DOHH2 (cell line): ENCODE data around the gene TRIM14.
"Not testable (repeated sequence)": the region's sequence is repeated elsewhere in the genome, so short reads cannot be mapped to it uniquely, and the experiment has no call there.

Experiments
- H3F3A ChIP-seq: fragments of 200-600 bp; sonication (generic), shearing (Covaris generic); 2 replicates; pipeline ENCODE4 v1.6.0; 2016; ENCODE audit warnings: antibody characterized with exemption, mild to moderate bottlenecking; ENCODE audit not compliant: control insufficient read depth, insufficient read depth
- H3K27ac ChIP-seq: fragments of 200-600 bp; sonication (generic); 2 replicates; pipeline ENCODE4 v1.5.1; 2014; ENCODE audit warnings: low read depth, mild to moderate bottlenecking, low read length, moderate library complexity
- H3K27me3 ChIP-seq: fragments of 200-600 bp; sonication (generic); 2 replicates; pipeline ENCODE4 v1.6.1; 2014; ENCODE audit warnings: mild to moderate bottlenecking, low read length, mixed read lengths; ENCODE audit not compliant: control insufficient read depth
- H3K36me3 ChIP-seq: fragments of 200-600 bp; sonication (generic); 2 replicates; pipeline ENCODE4 v1.6.1; 2014; ENCODE audit warnings: mild to moderate bottlenecking, low read length, moderate library complexity, mixed read lengths; ENCODE audit not compliant: control insufficient read depth
- H3K4me1 ChIP-seq: fragments of 200-600 bp; sonication (generic); 2 replicates; pipeline ENCODE4 v1.6.1; 2014; ENCODE audit warnings: mild to moderate bottlenecking, low read length, mixed read lengths; ENCODE audit not compliant: control insufficient read depth
- H3K4me2 ChIP-seq: fragments of 200-600 bp; sonication (generic); 2 replicates; pipeline ENCODE4 v1.6.0; 2014; ENCODE audit warnings: mild to moderate bottlenecking, low read length, moderate library complexity
- H3K4me3 ChIP-seq: fragments of 200-600 bp; sonication (generic); 2 replicates; pipeline ENCODE4 v1.5.1; 2014; ENCODE audit warnings: mild to moderate bottlenecking, low read length, mixed read lengths
- H3K79me2 ChIP-seq: fragments of 200-600 bp; sonication (generic); 2 replicates; pipeline ENCODE4 v1.6.1; 2014; ENCODE audit warnings: mild to moderate bottlenecking, low read length, mixed read lengths; ENCODE audit not compliant: control insufficient read depth
- H3K9me2 ChIP-seq: fragments of 200-600 bp; sonication (generic); replicated peaks from 2 replicates; pipeline ENCODE4 v1.6.1; 2014; ENCODE audit warnings: mild to moderate bottlenecking, low read length, mixed read lengths; ENCODE audit not compliant: control insufficient read depth
- H3K9me3 ChIP-seq: fragments of 200-600 bp; sonication (generic); 2 replicates; pipeline ENCODE4 v1.6.1; 2014; ENCODE audit warnings: antibody characterized with exemption, low read length, mixed read lengths; ENCODE audit not compliant: control insufficient read depth, insufficient read depth
- H4K20me1 ChIP-seq: fragments of 200-600 bp; sonication (generic); 2 replicates; pipeline ENCODE4 v1.6.0; 2014; ENCODE audit warnings: low read depth, mild to moderate bottlenecking, antibody characterized with exemption, low read length, moderate library complexity; ENCODE audit not compliant: control insufficient read depth, insufficient read depth
- CTCF ChIP-seq: fragments of 200-600 bp; sonication (generic); IDR thresholded peaks from one replicate; pipeline ENCODE4 v1.5.1; 2014; ENCODE audit warnings: antibody characterized with exemption, mild to moderate bottlenecking, low read depth, low read length; ENCODE audit not compliant: poor library complexity, severe bottlenecking
- EZH2phosphoT487 ChIP-seq: fragments of 200-600 bp; sonication (generic); IDR thresholded peaks from 2 replicates; pipeline ENCODE4 v1.6.1; 2017; ENCODE audit warnings: borderline replicate concordance, mild to moderate bottlenecking, antibody characterized with exemption, low read length, moderate library complexity, mixed read lengths

TRIM14 gene

GRCh38 chr9:98127226-98127625 lies 8.2 kb upstream of the TRIM14 start:
- Histone ChIP-seq H3K4me1 (peaks cover 28% of the 10 kb centered on the region), H3K36me3 (no peaks in the 10 kb centered on the region), H3F3A (no peaks in the 10 kb centered on the region), H3K9me3 (no peaks in the 10 kb centered on the region), H3K9me2 (no peaks in the 10 kb centered on the region), H3K79me2 (no peaks in the 10 kb centered on the region), H3K4me2 (no peak overlapping the region), H3K27me3 (no peaks in the 10 kb centered on the region; the same call in 1 of the 2 replicates), H4K20me1 (no peaks in the 10 kb centered on the region), H3K27ac (no peak overlapping the region), H3K4me3 (no peak overlapping the region)
- no peak for TF ChIP-seq CTCF
- TF ChIP-seq EZH2phosphoT487: no peak

GRCh38 chr9:98124637-98125426 lies 5.8 kb upstream of the TRIM14 start:
- H3K9me3 ChIP-seq: no peaks in the 10 kb centered on the region
- H3K27me3 ChIP-seq: no peaks in the 10 kb centered on the region
- no peaks in the 10 kb centered on the region; the same call in 1 of the 2 replicates for H3K79me2 ChIP-seq
- H3K9me2 ChIP-seq: no peaks in the 10 kb centered on the region
- peaks cover 3% of the 10 kb centered on the region; the same call in 1 of the 2 replicates for H3F3A ChIP-seq
- no peaks in the 10 kb centered on the region for H3K36me3 ChIP-seq
- H3K4me2 ChIP-seq: no peak overlapping the region
- H3K27ac ChIP-seq: no peak overlapping the region
- no peak overlapping the region for H3K4me3 ChIP-seq
- peaks cover 52% of the 10 kb centered on the region for H3K4me1 ChIP-seq
- H4K20me1 ChIP-seq: no peaks in the 10 kb centered on the region
- TF ChIP-seq EZH2phosphoT487 (no peak), CTCF (no peak)

- not testable (repeated sequence) for H3K4me3 ChIP-seq, H3K79me2 ChIP-seq, H3K27ac ChIP-seq, H3K9me2 ChIP-seq, H4K20me1 ChIP-seq, H3K27me3 ChIP-seq, H3K36me3 ChIP-seq, H3K4me2 ChIP-seq, H3K9me3 ChIP-seq, H3F3A ChIP-seq
- H3K4me1 ChIP-seq: peaks cover 50% of the 10 kb centered on the region
These were observed 5.1 kb upstream of the TRIM14 start for GRCh38 chr9:98124091-98124490.

- H4K20me1 ChIP-seq: no peaks in the 10 kb centered on the region
- H3K4me1 ChIP-seq: peaks cover 68% of the 10 kb centered on the region
- H3K9me3 ChIP-seq: no peaks in the 10 kb centered on the region
- H3F3A ChIP-seq: peaks cover 3% of the 10 kb centered on the region; the same call in 1 of the 2 replicates
- TF ChIP-seq EZH2phosphoT487: no peak
- no peak for TF ChIP-seq CTCF
- H3K79me2 ChIP-seq: peaks cover 25% of the 10 kb centered on the region
- H3K4me3 ChIP-seq: peak overlapping the region; percentile 60
- H3K9me2 ChIP-seq: no peaks in the 10 kb centered on the region
- peak overlapping the region; percentile 30 for H3K27ac ChIP-seq
- peak overlapping the region; percentile 84 for H3K4me2 ChIP-seq
- peaks cover 12% of the 10 kb centered on the region for H3K36me3 ChIP-seq
- no peaks in the 10 kb centered on the region for H3K27me3 ChIP-seq
These were observed 2.0 kb upstream of the TRIM14 start for GRCh38 chr9:98121058-98121457.
